ENCODE data around the gene PGAM2.

Gene PGAM2

GRCh38 chr7:44110719-44111635 is 45.6 kb upstream of the PGAM2 start:
- TF ChIP-seq CTCF (IDR thresholded peaks at IDR 0.05): no peak

- TF ChIP-seq CTCF (IDR thresholded peaks at IDR 0.05): no peak
Measured at GRCh38 chr7:44109991-44110390, 44.6 kb upstream of the PGAM2 start.

GRCh38 chr7:44108768-44109750 is 43.7 kb upstream of the PGAM2 start:
- no peak for TF ChIP-seq CTCF (IDR thresholded peaks at IDR 0.05)

GRCh38 chr7:44107961-44108767 is 42.8 kb upstream of the PGAM2 start:
- TF ChIP-seq CTCF (IDR thresholded peaks at IDR 0.05): no peak

- TF ChIP-seq CTCF (IDR thresholded peaks at IDR 0.05): no peak
Measured at GRCh38 chr7:44107116-44107960, 42.0 kb upstream of the PGAM2 start.

GRCh38 chr7:44106311-44107065 is 41.1 kb upstream of the PGAM2 start:
- TF ChIP-seq CTCF (IDR thresholded peaks at IDR 0.05): no peak

All from LNCAP (cell line).